NCI-H510A treated with DMSO at 0.1 percent for 48 hours (cell line): ENCODE results near the gene DTD1.

ENCODE experiments used
- DNase-seq: peaks from one replicate; lab custom pipeline; 2025; lab: John Stamatoyannopoulos, UW

The DTD1 gene

GRCh38 chr20:18795366-18795765 is 207.5 kb downstream of the DTD1 start:
- no peak for DNase-seq

DNA sequence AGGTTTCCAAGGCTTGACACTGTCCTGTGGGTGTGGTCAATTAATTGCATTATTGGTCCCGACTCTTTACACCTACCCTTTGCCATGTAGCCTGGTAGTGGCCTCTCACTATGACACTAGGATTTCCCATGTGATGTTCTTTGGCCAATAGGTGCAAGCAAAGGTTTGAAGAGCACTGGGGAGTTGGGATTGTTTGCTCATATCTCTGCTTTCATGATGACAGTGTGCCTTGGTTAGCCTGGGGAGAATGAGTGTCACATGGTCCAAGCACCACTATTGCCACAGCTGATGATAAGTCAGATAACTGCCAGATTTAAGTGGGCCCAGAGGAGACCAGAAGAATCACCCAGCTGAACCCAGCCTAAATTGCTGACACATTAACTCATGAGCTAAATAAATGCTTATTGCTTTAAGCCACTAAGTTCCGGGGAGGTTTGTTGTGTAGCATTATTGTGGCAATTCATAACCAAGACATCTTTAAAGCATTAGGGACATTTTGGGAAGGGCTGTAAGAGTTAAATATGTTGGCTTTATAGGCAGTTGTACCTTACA is 208.5 kb downstream of the DTD1 start:
- DNase-seq = no peak

- DNase-seq = no peak
Observed at GRCh38 chr20:18801516-18801915, 213.7 kb downstream of the DTD1 start.

DNA sequence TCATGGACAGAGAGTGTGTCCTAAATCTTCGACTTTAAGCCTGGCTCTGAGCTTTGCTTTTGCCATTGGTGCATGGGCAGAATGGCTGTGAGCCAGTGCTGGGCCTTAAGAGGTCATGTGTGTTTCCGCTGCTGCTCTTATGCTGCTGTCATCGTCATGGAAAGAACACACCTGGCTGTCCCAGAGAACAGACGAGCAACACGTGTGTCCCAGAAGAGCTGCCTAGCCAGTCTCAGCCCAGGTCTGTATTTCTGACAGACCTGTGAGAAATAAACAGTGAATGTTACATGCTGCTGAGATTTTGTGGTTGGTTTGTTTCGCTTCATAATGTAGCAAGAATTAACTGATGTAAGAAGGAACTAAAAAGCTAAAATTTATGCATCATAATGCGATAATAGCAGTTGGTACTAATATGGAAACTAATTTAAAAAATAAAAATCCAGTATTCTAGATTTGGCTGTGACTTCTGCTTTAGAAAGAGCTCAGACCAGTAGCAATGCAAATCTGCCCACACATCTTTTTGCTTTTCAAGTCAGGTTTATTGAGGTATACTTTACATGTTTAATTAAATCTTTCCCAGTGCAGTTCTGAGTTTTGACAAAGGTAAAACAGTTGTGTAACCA is 214.3 kb downstream of the DTD1 start:
- no peak for DNase-seq

GRCh38 chr20:18805881-18806280 is 218.0 kb downstream of the DTD1 start:
- DNase-seq = peak; percentile 56

DNA sequence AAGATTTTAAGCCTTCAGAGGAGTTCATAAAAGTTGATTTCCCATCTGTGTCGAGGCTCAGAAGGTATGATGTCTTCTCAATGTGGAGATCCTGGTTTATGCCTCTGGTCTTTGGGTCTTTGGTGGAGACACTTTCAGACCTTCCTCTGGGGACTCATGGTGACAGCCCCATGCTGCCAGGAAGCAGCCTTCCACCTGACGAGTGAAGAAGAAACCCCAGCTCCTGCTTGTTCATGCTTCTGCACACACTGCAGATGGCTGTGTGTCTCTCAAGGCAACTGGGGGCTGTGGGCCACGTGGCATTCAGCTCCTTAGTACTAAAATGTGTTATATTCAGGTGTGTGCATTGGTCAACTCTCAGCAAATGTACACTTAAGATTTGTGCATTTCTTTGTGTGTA is 220.9 kb downstream of the DTD1 start:
- no peak for DNase-seq

DNA sequence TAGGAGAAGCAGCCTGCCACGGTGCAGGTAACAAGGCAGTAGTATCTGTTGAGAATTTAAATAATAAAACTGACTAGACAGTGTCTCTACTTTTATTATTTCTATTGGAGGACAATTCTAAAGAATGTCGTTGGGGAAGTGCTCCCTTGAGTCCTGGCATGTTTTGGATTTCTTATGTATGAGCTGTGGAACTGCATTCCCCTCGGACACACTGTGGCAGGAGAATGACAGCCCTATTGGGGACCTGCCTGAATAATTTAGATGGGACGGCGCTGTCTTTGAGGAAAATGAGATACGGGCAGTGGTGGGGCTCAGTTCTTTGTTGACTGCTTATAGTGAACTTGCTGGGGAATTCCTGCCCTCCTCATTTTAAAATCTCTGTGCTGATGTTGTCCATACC is 223.3 kb downstream of the DTD1 start:
- DNase-seq = no peak

GRCh38 chr20:18811904-18812303 is 224.1 kb downstream of the DTD1 start:
- no peak for DNase-seq

GRCh38 chr20:18813483-18813882 is 225.6 kb downstream of the DTD1 start, which contains the start of gene SCP2D1:
Gene SCP2D1, plus strand, starts transcription at chr20:18813783. Its CDS starts 33 bp downstream, at chr20:18813816.
- DNase-seq = no peak

- no peak for DNase-seq
Observed at GRCh38 chr20:18815194-18815942, 227.5 kb downstream of the DTD1 start.
